MCF 10A (cell line): Measurements from ENCODE around the gene CALD1. TPM values are rescaled to one million over a fixed set of nuclear protein-coding genes. Genes with fewer than 3 reads are reported as not detected.
A peak's percentile ranks its signal among the peaks of the same experiment; 100 is the strongest.

ENCODE experiments used
- BruUV-seq: library from RNA; stranded (reverse); fragments of 400-500 nt; replicated peaks from 2 replicates; lab custom pipeline; 2021; lab: Mats Ljungman, UMichigan
- CTCF ChIA-PET: fragments of 300-600 bp; sonication (Branson Sonifier 250); formaldehyde crosslinking; extraction: SDS; loops from one replicate; lab custom pipeline; 2021; ENCODE audit warnings: antibody characterized with exemption, inconsistent platforms; lab: Yijun Ruan, JAX
- POLR2A ChIA-PET: fragments of 300-600, 350-650 bp; sonication (Branson Sonifier 250); formaldehyde crosslinking; extraction: SDS; loops from one replicate; lab custom pipeline; 2020; ENCODE audit warnings: antibody characterized with exemption, inconsistent platforms; lab: Yijun Ruan, JAX
- DNase-seq: peaks from one replicate; pipeline ENCODE4 v3.0.0-alpha.2; 2018; ENCODE audit not compliant: unreplicated experiment
- H3K27ac Mint-ChIP-seq: one replicate; pipeline ENCODE4 v1.8.0; 2022; ENCODE audit warnings: mild to moderate bottlenecking, low read depth, mixed read lengths; ENCODE audit not compliant: unreplicated experiment
- H3K27me3 Mint-ChIP-seq: one replicate; pipeline ENCODE4 v1.8.0; 2022; ENCODE audit warnings: mixed read lengths; ENCODE audit not compliant: insufficient read depth, unreplicated experiment
- H3K36me3 Mint-ChIP-seq: one replicate; pipeline ENCODE4 v1.8.0; 2022; ENCODE audit warnings: mild to moderate bottlenecking, moderate library complexity, mixed read lengths; ENCODE audit not compliant: insufficient read depth, unreplicated experiment
- H3K4me1 Mint-ChIP-seq: one replicate; pipeline ENCODE4 v1.8.0; 2022; ENCODE audit warnings: mixed read lengths; ENCODE audit not compliant: insufficient read depth, unreplicated experiment
- H3K4me3 Mint-ChIP-seq: one replicate; pipeline ENCODE4 v1.8.0; 2022; ENCODE audit warnings: mild to moderate bottlenecking, moderate library complexity, mixed read lengths; ENCODE audit not compliant: unreplicated experiment
- H3K9me3 Mint-ChIP-seq: one replicate; pipeline ENCODE4 v1.8.0; 2022; ENCODE audit warnings: mixed read lengths; ENCODE audit not compliant: unreplicated experiment
- intact Hi-C: fragments of 100-400 bp; cut with micrococcal nuclease; formaldehyde crosslinking; loops from 2 replicates; pipeline ENCODE4 v1.14.1; 2022
- total RNA-seq: library from RNA; stranded (reverse); gene quantifications from 2 replicates; pipeline ENCODE4 v1.2.3, GENCODE V29; 2022
- TF ChIP-seq, protein P1 (sequence below): fragments of 200-600 bp; IDR thresholded peaks from one replicate; pipeline ENCODE4 v1.8.0; 2022; ENCODE audit warnings: antibody characterized with exemption, mild to moderate bottlenecking; ENCODE audit not compliant: unreplicated experiment

The CALD1 gene
- total RNA-seq, 1 experiment from 2014 or later = 183 TPM

DNA sequence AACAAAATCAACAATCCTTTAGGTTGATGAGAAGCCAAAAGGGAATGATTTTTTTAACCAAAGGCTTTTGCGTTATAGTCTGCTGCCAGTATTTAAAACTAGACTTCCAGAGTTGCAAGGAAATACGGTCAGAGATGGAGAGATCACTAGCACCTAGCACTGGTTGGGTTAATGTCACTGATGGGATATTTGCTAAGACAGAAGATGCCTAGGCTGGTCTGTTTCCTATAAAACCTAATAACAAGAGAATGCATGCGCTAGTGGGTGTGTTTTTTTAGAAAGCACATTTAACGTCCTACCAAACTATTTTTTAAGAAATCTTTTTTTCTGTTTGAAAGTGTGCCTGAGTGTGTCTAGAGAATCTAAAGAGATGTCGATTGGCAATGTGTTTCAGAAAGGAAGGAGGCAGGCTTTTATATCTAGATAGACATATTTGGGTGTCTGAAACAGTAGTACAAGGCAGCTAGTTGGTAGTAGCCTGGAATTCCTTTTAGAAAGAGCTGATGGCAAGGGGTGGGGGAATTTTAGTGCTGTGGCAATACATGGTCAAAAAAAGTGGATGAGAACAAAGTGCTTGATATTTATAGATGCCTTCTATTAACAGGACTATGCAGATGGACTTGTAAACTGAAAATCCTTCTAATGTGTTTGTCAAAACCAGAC lies 863 bp downstream of the CALD1 start:
- Mint-ChIP-seq H3K27ac (peak overlapping the region; percentile 88), H3K9me3 (no peaks in the 10 kb centered on the region), H3K4me1 (peaks cover 36% of the 10 kb centered on the region), H3K36me3 (no peaks in the 10 kb centered on the region), H3K27me3 (no peaks in the 10 kb centered on the region), H3K4me3 (peak overlapping the region; percentile 88)
- POLR2A ChIA-PET = interaction anchor here (0.7 to 2.4 kb wide), 17 partner anchors 9 to 134 kb away, joined by 3 to 13 read pairs (median 4); partner anchors contain the start of gene BPGM
- TF ChIP-seq, protein P1, sequence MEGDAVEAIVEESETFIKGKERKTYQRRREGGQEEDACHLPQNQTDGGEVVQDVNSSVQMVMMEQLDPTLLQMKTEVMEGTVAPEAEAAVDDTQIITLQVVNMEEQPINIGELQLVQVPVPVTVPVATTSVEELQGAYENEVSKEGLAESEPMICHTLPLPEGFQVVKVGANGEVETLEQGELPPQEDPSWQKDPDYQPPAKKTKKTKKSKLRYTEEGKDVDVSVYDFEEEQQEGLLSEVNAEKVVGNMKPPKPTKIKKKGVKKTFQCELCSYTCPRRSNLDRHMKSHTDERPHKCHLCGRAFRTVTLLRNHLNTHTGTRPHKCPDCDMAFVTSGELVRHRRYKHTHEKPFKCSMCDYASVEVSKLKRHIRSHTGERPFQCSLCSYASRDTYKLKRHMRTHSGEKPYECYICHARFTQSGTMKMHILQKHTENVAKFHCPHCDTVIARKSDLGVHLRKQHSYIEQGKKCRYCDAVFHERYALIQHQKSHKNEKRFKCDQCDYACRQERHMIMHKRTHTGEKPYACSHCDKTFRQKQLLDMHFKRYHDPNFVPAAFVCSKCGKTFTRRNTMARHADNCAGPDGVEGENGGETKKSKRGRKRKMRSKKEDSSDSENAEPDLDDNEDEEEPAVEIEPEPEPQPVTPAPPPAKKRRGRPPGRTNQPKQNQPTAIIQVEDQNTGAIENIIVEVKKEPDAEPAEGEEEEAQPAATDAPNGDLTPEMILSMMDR = no peak
- BruUV-seq = no TSS peak
- intact Hi-C loops = loop anchor here (5.0 kb wide), 1 partner anchor 112 kb away; no protein-coding TSS in a partner anchor
- peak; percentile 18 for DNase-seq
- CTCF ChIA-PET = interaction anchor here (0.6 to 1.0 kb wide), 2 partner anchors 853 to 1282 kb away, joined by 3 read pairs; no protein-coding TSS in a partner anchor

DNA sequence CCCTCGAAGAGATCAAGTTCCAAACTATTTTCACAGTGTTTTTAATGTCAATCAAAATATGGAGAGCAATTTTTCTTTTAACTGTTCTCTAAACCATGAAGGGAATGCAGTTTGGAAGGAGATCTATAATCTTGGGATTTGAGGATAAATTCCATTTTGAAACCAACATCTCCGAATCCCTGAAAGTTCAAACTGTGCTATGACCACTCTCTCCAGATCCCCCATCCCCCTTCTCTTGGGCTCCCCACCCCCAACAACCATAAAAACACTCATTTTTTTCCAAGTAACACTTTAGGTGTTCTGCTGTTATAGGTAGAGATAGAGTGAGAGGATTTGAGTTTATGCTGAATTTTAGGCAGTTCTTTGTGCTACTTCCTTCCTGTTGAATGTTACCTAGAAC lies 1.7 kb downstream of the CALD1 start:
- intact Hi-C loops = loop anchor here (5.0 kb wide), 1 partner anchor 111 kb away; no protein-coding TSS in a partner anchor
- Mint-ChIP-seq H3K4me1 (peaks cover 36% of the 10 kb centered on the region), H3K36me3 (no peaks in the 10 kb centered on the region), H3K9me3 (no peaks in the 10 kb centered on the region), H3K4me3 (peak overlapping the region; percentile 88), H3K27ac (peak overlapping the region; percentile 88), H3K27me3 (no peaks in the 10 kb centered on the region)
- no peak for DNase-seq
- POLR2A ChIA-PET = interaction anchor here (0.8 to 2.4 kb wide), 6 partner anchors 8 to 110 kb away, joined by 3 to 13 read pairs (median 4); no protein-coding TSS in a partner anchor
- TF ChIP-seq, protein P1 = no peak
- BruUV-seq = no TSS peak
- CTCF ChIA-PET = no interaction called here

GRCh38 chr7:134782121-134782623 lies 2.7 kb downstream of the CALD1 start:
- TF ChIP-seq, protein P1 = no peak
- BruUV-seq = no TSS peak
- Mint-ChIP-seq H3K9me3 (no peaks in the 10 kb centered on the region), H3K4me1 (peaks cover 36% of the 10 kb centered on the region), H3K36me3 (no peaks in the 10 kb centered on the region), H3K27ac (no peak overlapping the region), H3K27me3 (no peaks in the 10 kb centered on the region), H3K4me3 (no peak overlapping the region)
- no peak for DNase-seq
- CTCF ChIA-PET = interaction anchor here (0.8 kb wide), 2 partner anchors 26 to 64 kb away, joined by 3 read pairs; no protein-coding TSS in a partner anchor
- intact Hi-C loops = loop anchor here (5.0 kb wide), 1 partner anchor 110 kb away; no protein-coding TSS in a partner anchor
- POLR2A ChIA-PET = interaction anchor here (0.8 kb wide), 1 partner anchor 123 kb away, joined by 3 read pairs; no protein-coding TSS in a partner anchor
